Thyroid gland (tissue), 4 donors: ENCODE measurements around the gene KRTAP3-2. TPM values are rescaled to one million over a fixed set of nuclear protein-coding genes. Genes with fewer than 3 reads are reported as not detected.
"Not testable (repeated sequence)": the region's sequence is repeated elsewhere in the genome, so short reads cannot be mapped to it uniquely, and the experiment has no call there.

ENCODE experiments used
- DNase-seq, 2 donors: peaks; one replicate each; pipeline ENCODE4 v3.0.0-alpha.2; 2019
- H3K27ac ChIP-seq, 3 donors: fragments of 200-600 bp; sonication (generic); 1 replicate in 2 of 3; 2 replicates in 1 of 3; pipeline ENCODE4 v1.5.1; 2016 to 2019; ENCODE audit warnings: mild to moderate bottlenecking in 1 of 3, moderate library complexity in 1 of 3
- H3K27me3 ChIP-seq: fragments of 200-600 bp; sonication (generic); one replicate; pipeline ENCODE4 v1.5.1; 2019
- H3K36me3 ChIP-seq, 2 donors: fragments of 200-600 bp; sonication (generic); one replicate each; pipeline ENCODE4 v1.5.1; 2016 to 2019
- H3K4me1 ChIP-seq, 2 donors: fragments of 200-600 bp; sonication (generic); one replicate each; pipeline ENCODE4 v1.5.1; 2017 to 2019
- H3K4me3 ChIP-seq, 3 donors: fragments of 200-600 bp; sonication (generic); replicated peaks in 1 of 3; 1 replicate in 2 of 3; 2 replicates in 1 of 3; pipeline ENCODE4 v1.5.1; 2016; ENCODE audit warnings: mild to moderate bottlenecking in 1 of 3
- H3K9me3 ChIP-seq: fragments of 200-600 bp; sonication (generic); one replicate; pipeline ENCODE4 v1.5.1; 2017
- POLR2A ChIP-seq, 2 donors: fragments of 450-650 bp; IDR thresholded peaks; one replicate each; pipeline ENCODE4 v1.6.1; 2017; ENCODE audit warnings: antibody characterized with exemption in 2 of 2, mild to moderate bottlenecking in 2 of 2, moderate library complexity in 1 of 2
- WGBS, 2 donors: methylation state at CpG; one replicate each; pipeline ENCODE4 v1.1.5; 2017; 5-methylcytosine and 5-hydroxymethylcytosine counted together
- intact Hi-C: fragments of 100-400 bp; cut with DNase I; formaldehyde crosslinking; loops from one replicate; pipeline ENCODE4 v1.15.1; 2023
- total RNA-seq, 4 donors: library from RNA; depleted of rRNA; stranded (reverse); fragments of >200 nt; gene quantifications; one replicate each; pipeline ENCODE4 v1.2.3, GENCODE V29; 2016
- TF ChIP-seq, protein P1 (sequence below), 6 experiments: fragments of 200-600 bp in 3 of 6; fragments of 450-650 bp in 3 of 6; sonication (generic) in 3 of 6; IDR thresholded peaks; one replicate each; pipeline ENCODE4 v1.5.1; 2016 to 2019; ENCODE audit warnings: antibody characterized with exemption in 6 of 6, mild to moderate bottlenecking in 2 of 6, inconsistent platforms in 1 of 6, moderate library complexity in 1 of 6

Gene KRTAP3-2
- total RNA-seq, 4 donors from 2014 or later: not detected

GRCh38 chr17:41037853-41038350, 38.2 kb upstream of the KRTAP3-2 start:
- intact Hi-C loops: no loop called here
- Histone ChIP-seq H3K4me3 (no peak overlapping the region), H3K27me3 (no peaks in the 10 kb centered on the region), H3K9me3 (no peaks in the 10 kb centered on the region), H3K27ac (no peak overlapping the region), H3K36me3 (no peaks in the 10 kb centered on the region), H3K4me1 (no peaks in the 10 kb centered on the region)
- no peak for DNase-seq
- WGBS, 2 donors: 80 to 83% methylated on average over 2 of the region's 2 CpGs
- no peak for TF ChIP-seq POLR2A (IDR thresholded peaks at IDR 0.05)
- TF ChIP-seq, protein P1, sequence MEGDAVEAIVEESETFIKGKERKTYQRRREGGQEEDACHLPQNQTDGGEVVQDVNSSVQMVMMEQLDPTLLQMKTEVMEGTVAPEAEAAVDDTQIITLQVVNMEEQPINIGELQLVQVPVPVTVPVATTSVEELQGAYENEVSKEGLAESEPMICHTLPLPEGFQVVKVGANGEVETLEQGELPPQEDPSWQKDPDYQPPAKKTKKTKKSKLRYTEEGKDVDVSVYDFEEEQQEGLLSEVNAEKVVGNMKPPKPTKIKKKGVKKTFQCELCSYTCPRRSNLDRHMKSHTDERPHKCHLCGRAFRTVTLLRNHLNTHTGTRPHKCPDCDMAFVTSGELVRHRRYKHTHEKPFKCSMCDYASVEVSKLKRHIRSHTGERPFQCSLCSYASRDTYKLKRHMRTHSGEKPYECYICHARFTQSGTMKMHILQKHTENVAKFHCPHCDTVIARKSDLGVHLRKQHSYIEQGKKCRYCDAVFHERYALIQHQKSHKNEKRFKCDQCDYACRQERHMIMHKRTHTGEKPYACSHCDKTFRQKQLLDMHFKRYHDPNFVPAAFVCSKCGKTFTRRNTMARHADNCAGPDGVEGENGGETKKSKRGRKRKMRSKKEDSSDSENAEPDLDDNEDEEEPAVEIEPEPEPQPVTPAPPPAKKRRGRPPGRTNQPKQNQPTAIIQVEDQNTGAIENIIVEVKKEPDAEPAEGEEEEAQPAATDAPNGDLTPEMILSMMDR (IDR thresholded peaks at IDR 0.05): no peak

DNA sequence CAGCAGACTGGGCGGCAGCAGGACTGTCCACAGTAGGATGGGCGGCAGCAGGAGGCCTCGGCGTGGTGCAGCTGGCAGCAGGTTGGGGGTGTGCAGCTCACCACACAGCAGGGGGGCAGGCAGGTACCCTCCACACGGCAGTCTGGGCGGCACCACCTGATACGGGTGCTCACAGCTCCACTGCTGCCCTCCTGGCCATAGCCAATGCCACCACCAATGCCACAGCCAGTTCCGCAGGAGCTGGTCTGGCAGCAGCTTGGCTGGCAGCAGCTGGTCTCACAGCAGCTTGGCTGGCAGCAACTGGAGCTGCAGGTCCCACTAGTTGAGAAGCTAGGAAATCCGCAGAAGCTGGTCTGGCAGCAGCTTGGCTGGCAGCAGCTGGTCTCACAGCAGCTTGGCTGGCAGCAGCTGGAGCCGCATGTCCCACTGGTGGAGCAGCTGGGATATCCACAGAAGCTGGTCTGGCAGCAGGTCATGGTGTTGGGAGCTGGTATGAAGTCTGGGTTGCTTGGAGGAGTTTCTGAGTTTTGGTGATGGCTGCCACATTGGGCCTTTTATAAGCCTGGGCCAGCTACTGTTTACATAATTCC, 34.7 kb upstream of the KRTAP3-2 start, which contains the start of gene KRTAP1-3:
TSS of gene KRTAP1-3 (minus strand) at position 529 of the 590 bp plus-strand sequence. CDS start at position 476, 53 bp downstream.
- H3K27ac ChIP-seq, H3K4me3 ChIP-seq, H3K27me3 ChIP-seq, H3K36me3 ChIP-seq, DNase-seq, H3K4me1 ChIP-seq, intact Hi-C loops, H3K9me3 ChIP-seq: not testable (repeated sequence)
- 85 to 88% methylated on average over 5 to 8 of the region's 10 CpGs for WGBS, 2 donors

DNA sequence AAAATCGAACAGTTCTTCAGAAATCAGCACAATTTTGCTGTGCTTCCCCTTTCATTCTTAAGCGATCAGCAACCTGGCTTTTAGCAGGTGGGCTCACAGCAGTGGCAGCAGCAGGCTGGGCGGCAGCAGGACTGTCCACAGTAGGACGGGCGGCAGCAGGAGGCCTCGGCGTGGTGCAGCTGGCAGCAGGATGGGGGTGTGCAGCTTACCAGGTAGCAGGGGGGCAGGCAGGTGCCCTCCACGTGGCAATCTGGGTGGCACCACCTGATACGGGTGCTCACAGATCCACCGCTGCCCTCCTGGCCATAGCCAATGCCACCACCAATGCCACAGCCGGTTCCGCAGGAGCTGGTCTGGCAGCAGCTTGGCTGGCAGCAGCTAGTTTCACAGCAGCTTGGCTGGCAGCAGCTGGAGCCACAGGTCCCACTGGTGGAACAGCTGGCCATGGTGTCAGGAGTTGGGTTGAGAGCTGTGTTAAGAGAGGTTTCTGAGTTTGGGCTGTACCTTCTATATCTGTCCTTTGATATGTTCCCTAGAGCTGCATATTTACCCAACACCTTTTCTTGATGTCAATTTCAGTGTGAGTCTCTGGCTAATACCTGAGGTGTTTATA, 30.0 kb upstream of the KRTAP3-2 start, which contains the start of gene KRTAP1-4:
TSS of gene KRTAP1-4 (minus strand) at position 563 of the 613 bp plus-strand sequence. CDS start at position 446, 117 bp downstream.
- Histone ChIP-seq H3K4me1 (no peaks in the 10 kb centered on the region), H3K4me3 (no peak within 1 kb of the TSS), H3K9me3 (no peaks in the 10 kb centered on the region), H3K36me3 (no peaks in the 10 kb centered on the region), H3K27ac (no peak within 1 kb of the TSS), H3K27me3 (no peaks in the 10 kb centered on the region)
- 85 to 88% methylated on average over 2 to 11 of the region's 12 CpGs for WGBS, 2 donors
- TF ChIP-seq, protein P1 (IDR thresholded peaks at IDR 0.05): no peak
- no peak for TF ChIP-seq POLR2A (IDR thresholded peaks at IDR 0.05)
- intact Hi-C loops: no loop called here
- DNase-seq: no peak

DNA sequence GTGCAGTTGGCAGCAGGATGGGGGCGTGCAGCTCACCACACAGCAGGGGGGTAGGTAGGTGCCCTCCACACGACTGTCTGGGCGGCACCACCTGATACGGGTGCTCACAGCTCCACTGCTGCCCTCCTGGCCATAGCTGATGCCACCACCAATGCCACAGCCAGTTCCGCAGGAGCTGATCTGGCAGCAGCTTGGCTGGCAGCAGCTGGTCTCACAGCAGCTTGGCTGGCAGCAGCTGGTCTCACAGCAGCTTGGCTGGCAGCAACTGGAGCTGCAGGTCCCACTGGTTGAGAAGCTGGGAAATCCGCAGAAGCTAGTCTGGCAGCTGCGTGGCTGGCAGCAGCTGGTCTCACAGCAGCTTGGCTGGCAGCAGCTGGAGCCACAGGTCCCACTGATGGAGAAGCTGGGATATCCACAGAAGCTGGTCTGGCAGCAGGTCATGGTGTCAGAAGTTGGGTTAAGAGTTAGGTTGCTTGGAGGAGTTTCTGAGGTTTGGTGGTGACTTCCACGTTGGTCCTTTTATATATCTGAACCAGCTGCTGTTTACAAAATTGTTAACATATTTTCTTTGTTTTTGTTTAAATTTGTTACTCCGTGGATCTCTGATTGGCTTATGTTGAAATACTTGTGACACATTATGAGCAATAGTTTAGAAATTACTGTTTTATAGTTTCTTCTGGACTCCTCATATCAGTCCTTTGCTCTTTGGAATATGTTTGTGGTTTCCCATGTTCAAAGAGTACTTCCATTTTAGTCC, 27.2 kb upstream of the KRTAP3-2 start, which contains the start of gene KRTAP1-5:
TSS of gene KRTAP1-5 (minus strand) at position 494 of the 757 bp plus-strand sequence. CDS start at position 441, 53 bp downstream.
- H3K9me3 ChIP-seq: no peaks in the 10 kb centered on the region
- H3K27me3 ChIP-seq: no peaks in the 10 kb centered on the region
- no peak for TF ChIP-seq POLR2A (IDR thresholded peaks at IDR 0.05)
- TF ChIP-seq, protein P1 (IDR thresholded peaks at IDR 0.05): no peak
- no peaks in the 10 kb centered on the region for H3K4me1 ChIP-seq
- intact Hi-C loops: no loop called here
- DNase-seq: no peak
- H3K27ac ChIP-seq: no peak within 1 kb of the TSS
- WGBS, 2 donors: 89 to 90% methylated on average over 7 to 9 of the region's 9 CpGs
- H3K36me3 ChIP-seq: no peaks in the 10 kb centered on the region
- no peak within 1 kb of the TSS for H3K4me3 ChIP-seq

- no peaks in the 10 kb centered on the region for H3K27me3 ChIP-seq
- intact Hi-C loops: no loop called here
- no peaks in the 10 kb centered on the region for H3K4me1 ChIP-seq
- H3K9me3 ChIP-seq: no peaks in the 10 kb centered on the region
- DNase-seq: no peak
- TF ChIP-seq, protein P1 (IDR thresholded peaks at IDR 0.05): no peak
- no peak for TF ChIP-seq POLR2A (IDR thresholded peaks at IDR 0.05)
- no peak overlapping the region for H3K27ac ChIP-seq
- H3K4me3 ChIP-seq: no peak overlapping the region
- no peaks in the 10 kb centered on the region for H3K36me3 ChIP-seq
- WGBS, 2 donors: 79 to 81% methylated on average over 3 of the region's 3 CpGs
Measured at GRCh38 chr17:41024697-41025096, 25.0 kb upstream of the KRTAP3-2 start.
